ENCODE results near the gene ST8SIA5. TPM values are rescaled to one million over a fixed set of nuclear protein-coding genes. Genes with fewer than 3 reads are reported as not detected.

The ST8SIA5 gene
- total and polyA plus RNA-seq, 2 of the 4 experiments (the other 2 are of a cell fraction), result 0.03 TPM; not detected in 1

GRCh38 chr18:46738491-46738890 is 18.4 kb downstream of the ST8SIA5 start:
- ChIA-PET CTCF (no interaction called here), POLR2A (ENCODE audit: unreplicated experiment) (no interaction called here)
- H3K18ac ChIP-seq (ENCODE audit: low read depth, low read length), result no peak overlapping the region
- H2BK20ac ChIP-seq (ENCODE audit: low read depth, low read length), result no peak overlapping the region
- no peak overlapping the region for H2AFZ ChIP-seq (replicated peaks; ENCODE audit: low read length, poor library complexity)
- no peak overlapping the region for H3K14ac ChIP-seq (replicated peaks; ENCODE audit: low read depth, low read length)
- no peaks in the 10 kb centered on the region for H3K9me3 ChIP-seq (ENCODE audit: control insufficient read depth, insufficient read depth, low read length)
- no peak for TF ChIP-seq MAFK (IDR thresholded peaks at IDR 0.05; ENCODE audit: low read depth, low read length)
- TF ChIP-seq NFE2L2 (IDR thresholded peaks at IDR 0.05; ENCODE audit: low read depth, low read length), result no peak
- H2BK5ac ChIP-seq (ENCODE audit: low read depth, low read length, poor library complexity, severe bottlenecking), result no peak overlapping the region
- no peaks in the 10 kb centered on the region; the same call in 1 of the 2 replicates for H3K27me3 ChIP-seq (ENCODE audit: control insufficient read depth, insufficient read depth, low read length)
- H3K79me1 ChIP-seq (ENCODE audit: low read depth in 1 of 2, low read length in 2 of 2), result no peaks in the 10 kb centered on the region
- H3K4me3 ChIP-seq (ENCODE audit: insufficient read depth, low read depth, low read length), result no peak overlapping the region
- H3K23ac ChIP-seq (ENCODE audit: low read depth, low read length), result no peak overlapping the region
- H3K9me1 ChIP-seq (ENCODE audit: insufficient read depth, low read length), result no peaks in the 10 kb centered on the region
- no peaks in the 10 kb centered on the region for H4K20me1 ChIP-seq (ENCODE audit: insufficient read depth, low read length)
- intact Hi-C loops (cut with micrococcal nuclease) (no loop called here), in situ Hi-C loops (cut with MboI; ENCODE audit: low sequenced_read_pairs) (no loop called here), dilution Hi-C loops (cut with HindIII; ENCODE audit: low sequenced_read_pairs, unreplicated experiment) (no loop called here)
- no peak overlapping the region for H2BK120ac ChIP-seq (ENCODE audit: low read depth, low read length)
- no peak overlapping the region for H4K91ac ChIP-seq (ENCODE audit: insufficient read depth, low read depth, low read length)
- no peaks in the 10 kb centered on the region for H3K4me1 ChIP-seq (ENCODE audit: control insufficient read depth, insufficient read depth, low read length)
- H3K4ac ChIP-seq (ENCODE audit: low read depth, low read length), result no peak overlapping the region
- H3K9ac ChIP-seq (ENCODE audit: low read depth, low read length), result no peak overlapping the region
- H2AK5ac ChIP-seq (ENCODE audit: low read depth, low read length), result no peak overlapping the region
- no peak overlapping the region for H3K27ac ChIP-seq (ENCODE audit: insufficient read depth, low read length)
- DNase-seq (no peak), ATAC-seq (ENCODE audit: low read depth) (no peak)
- no peak overlapping the region for H3K4me2 ChIP-seq (ENCODE audit: low read depth, low read length)
- no peaks in the 10 kb centered on the region for H3K36me3 ChIP-seq (ENCODE audit: control insufficient read depth, insufficient read depth, low read length)
- BruUV-seq (replicated peaks), result no TSS peak
- H4K8ac ChIP-seq (ENCODE audit: low read depth in 2 of 2, low read length in 2 of 2), result no peak overlapping the region
- no peak overlapping the region for H2BK15ac ChIP-seq (ENCODE audit: low read depth, low read length)
- no peak overlapping the region for H2AK9ac ChIP-seq (replicated peaks; ENCODE audit: low read depth, low read length, poor library complexity)
- no peak overlapping the region for H4K5ac ChIP-seq (ENCODE audit: low read depth, low read length)
- H3K56ac ChIP-seq (ENCODE audit: extremely low read depth, insufficient read depth, low read length), result no peak overlapping the region
- WGBS, 2 experiments (ENCODE audit: extremely low coverage in 2 of 2, insufficient read length in 1 of 2), result no CpG with 5 or more reads among the region's 7 CpGs
